ENCODE measurements around the gene FSTL1.

Gene FSTL1, protein sequence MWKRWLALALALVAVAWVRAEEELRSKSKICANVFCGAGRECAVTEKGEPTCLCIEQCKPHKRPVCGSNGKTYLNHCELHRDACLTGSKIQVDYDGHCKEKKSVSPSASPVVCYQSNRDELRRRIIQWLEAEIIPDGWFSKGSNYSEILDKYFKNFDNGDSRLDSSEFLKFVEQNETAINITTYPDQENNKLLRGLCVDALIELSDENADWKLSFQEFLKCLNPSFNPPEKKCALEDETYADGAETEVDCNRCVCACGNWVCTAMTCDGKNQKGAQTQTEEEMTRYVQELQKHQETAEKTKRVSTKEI

DNA sequence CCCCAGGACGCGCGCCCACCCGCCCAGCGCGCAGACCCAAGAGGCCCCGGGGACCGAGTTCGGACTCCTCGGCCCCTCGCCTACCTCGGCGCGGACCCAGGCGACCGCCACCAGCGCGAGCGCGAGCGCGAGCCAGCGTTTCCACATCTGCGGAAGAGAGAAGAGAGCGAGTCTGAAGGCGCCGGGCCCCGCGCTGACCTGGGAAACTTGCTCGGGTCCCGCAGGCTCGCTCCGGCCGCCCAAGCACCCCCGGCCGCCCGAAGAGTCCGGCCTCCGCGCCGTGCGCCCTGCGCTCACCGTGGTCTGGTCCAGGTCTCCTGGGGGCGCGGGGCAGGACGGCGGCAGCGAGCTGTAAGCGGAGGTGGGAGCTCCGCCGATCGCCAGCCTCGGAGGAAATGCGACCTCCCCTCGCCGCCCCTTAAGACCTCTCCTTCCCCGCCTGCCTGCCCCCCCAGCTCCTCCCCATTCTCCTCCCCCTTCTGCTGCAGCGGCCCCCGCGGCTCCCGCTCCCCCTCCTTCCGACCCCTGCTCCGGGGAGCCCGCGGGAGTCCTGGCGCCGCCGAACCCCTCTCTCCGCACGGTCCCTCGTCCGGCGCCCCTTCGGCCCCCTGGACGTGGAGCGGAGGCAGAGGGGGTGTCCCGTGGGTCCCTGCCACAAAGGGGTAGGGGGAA lies at the start of gene FSTL1:
Gene FSTL1, minus strand, starts transcription at position 393 of the 672 bp plus-strand sequence. Its CDS starts 246 bp downstream, at position 147.
- DNase-seq, result peak; percentile 27

DNA sequence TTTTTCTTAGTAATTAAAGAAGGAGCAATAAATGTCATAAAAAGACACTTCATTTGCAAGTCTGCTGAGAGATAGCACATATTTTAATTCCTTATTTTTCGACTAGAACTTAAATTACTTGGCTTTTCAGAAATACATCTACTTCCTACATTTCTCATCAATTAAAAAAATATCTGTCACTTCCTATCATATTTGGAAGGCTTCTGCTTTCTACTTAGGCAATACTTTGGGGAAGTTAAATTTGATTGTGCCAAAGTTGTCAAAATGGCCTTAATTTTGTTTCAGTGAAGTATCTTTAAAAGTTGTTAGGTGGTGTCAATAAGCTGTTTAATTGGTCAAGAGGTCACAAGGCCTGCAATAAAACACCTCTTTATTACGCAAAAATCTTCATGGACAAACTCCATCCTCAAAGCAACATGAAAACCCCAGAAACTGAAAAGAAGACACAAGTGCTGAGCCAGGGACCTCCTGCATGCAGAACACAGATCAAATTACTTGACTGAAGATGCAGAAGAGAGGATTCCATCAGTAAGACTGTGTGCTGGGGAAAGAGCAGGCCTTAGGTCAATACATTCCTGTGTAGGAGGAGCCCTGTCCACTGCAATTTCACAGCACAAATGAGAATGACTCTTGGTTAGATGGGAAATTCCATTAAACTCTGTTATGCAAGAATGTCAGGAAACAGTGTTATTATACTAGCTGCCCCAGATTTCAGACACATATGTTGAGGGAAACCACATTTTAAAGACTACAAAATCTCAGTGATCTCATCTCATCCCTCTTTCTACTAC lies 48.0 kb upstream of the FSTL1 start:
- DNase-seq, result no peak

DNA sequence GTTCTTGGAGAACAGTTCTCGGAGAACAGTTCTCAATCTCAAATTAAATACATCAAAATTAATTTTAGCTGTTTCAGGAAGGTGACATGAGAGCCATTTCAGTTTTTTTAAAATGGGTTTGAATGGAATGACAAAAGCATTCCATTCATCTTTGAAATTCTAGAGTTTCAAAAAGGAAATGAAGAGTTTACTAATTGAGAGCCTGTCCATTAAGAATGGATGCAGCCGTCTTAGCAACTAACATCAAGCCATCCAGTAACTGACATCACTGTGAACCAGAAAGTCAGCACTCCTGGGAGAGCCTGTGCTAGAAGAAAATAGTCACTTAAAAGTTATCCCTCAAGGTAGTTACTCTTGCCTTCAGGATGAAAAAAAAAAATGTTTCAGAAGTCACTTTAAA lies 47.0 kb upstream of the FSTL1 start:
- no peak for DNase-seq

DNA sequence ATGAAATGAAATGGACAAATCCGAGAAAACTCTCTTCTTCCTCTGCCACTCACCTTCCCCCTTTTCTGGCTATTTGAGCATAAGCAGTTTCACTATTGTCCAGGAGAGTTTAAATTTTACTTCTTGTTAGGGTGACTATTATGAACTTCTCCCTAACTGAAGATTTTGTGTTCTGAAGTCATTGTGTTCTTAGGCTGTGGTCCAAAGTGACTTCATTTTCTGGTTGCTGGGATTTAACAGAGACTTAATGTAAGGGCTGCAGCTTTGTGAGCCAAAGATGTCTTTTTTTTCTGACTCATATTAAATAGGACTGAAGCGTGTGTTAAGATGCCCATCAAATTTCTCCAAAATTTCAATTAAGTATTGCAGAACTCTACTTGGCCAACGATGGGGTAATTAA lies 46.5 kb upstream of the FSTL1 start:
- no peak for DNase-seq

DNA sequence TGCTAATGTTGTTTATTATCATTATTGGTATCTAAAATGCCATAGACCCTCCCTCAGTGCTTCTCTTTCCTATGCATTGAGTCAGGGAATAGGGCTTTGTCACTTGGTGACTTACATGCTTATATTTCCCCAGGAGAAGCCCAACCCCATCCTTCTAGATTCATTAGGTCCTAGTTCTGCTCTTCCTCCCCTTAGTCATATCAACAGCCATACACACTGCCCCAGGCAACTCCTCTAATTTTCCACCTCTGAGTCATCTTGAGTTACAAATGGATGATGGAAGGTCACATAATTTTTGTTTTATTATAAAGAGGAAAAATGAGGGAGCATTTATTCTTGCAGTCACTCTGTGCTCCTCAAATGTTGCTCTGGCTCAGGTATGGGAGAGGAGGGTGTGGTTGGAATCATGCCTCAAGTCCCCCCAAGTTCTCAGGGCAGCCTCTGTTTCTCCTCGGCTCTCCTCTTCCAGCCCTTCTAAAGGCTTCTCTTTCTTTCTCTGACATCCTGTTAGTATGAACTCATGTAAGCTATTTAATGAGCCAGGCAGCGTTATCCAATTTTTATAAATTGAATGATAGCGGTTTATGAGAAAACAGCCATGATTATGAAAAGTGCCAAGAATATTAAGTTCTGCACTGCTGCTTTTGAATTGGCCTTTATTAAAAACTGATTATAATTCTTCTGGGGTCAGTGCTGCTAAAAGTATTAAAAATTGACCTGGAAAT lies 45.6 kb upstream of the FSTL1 start:
- no peak for DNase-seq

DNA sequence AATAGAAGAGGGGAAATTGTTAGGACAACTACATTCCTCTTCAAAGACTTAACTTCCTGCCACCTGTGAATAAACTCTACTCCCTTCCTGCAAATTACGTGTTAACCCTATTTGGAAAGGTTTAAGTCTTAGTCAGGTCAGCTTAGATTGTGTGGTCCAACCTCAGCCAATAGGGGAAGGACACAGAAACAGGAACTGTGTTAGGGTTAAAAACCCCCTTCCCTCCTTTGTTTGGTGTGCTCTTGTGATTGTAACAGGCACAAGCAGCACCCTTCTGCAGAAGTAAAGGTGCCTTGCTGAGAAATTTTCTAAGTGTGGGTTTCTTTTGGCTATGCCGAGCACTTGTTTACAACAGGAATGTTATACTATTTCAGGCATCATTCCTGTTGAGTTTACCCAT lies 45.0 kb upstream of the FSTL1 start:
- no peak for DNase-seq

DNA sequence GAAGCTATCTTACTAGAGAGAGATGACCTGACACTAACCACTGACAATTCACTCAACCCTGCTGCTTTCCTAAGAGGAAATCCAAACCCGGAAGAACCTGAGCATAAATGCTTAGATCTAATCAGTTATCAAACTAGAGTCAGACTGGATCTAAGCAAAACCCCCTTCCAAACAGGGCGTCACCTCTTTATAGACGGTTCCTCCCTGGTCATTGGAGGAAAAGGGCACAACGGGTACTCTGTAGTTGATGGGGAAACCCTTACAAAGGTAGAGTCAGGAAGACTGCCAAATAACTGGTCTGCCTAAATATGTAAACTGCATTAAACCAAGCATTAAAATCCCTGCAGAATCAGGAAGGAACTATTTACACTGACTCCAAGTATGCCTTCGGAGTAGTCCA lies 41.3 kb upstream of the FSTL1 start:
- DNase-seq, result no peak

DNA sequence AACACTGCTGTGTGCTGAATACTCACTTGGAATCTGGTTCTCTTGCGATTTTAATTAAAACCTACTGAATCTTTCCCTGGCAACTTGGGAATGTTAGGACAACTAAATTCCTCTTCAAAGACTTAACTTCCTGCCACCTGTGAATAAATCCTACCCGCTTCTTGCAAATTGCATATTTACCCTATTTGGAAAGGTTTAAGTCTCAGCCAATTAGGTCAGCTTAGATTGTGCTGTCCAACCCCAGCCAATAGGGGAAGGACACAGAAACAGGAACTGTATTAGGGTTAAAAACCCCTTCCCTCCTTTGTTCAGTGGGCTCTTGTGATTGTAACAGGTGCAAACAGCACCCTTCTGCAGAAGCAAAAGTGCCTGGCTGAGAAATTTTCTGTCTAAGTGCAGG lies 38.6 kb upstream of the FSTL1 start:
- DNase-seq, result no peak

DNA sequence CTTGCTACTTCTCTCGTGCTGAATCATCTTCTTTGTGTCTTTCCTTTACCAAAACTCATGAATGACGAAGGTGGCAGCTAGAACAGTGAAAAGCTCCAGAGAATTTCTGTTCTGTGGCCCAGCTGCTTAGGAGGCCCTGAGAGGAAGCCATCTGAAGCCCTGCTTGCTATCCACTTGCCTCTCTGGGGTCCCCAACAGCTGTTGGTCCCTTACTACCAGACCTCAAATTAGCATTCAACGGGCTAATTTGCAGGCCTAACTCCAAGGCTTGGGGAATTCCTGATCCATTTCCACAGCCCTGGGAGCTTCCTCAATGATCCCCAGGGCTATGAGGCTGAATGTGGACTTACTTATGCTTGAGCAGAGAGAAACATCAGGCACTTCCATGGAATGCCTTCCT lies 37.5 kb upstream of the FSTL1 start:
- DNase-seq, result no peak

DNA sequence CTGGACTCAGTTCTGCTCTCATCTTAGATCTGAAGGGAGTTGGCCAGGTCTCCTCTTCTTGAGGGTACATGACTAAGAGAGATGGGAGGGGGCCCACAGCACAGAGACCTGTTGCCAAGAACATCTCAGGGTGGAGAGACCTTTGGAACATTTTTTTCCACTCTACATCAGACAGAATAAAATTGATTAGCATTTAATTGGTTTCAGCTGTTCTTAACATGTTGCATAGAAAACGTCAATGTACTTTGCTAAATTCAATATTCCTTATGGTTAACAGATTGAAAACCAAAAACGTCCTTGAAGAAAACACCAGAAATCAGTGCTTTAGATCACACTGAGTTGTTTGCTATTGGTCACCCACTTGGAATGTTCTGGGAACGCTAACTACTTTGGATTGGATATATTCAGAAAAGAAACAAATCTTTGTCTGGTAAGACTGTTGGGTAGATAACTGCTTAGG lies 36.4 kb upstream of the FSTL1 start:
- DNase-seq, result no peak

DNA sequence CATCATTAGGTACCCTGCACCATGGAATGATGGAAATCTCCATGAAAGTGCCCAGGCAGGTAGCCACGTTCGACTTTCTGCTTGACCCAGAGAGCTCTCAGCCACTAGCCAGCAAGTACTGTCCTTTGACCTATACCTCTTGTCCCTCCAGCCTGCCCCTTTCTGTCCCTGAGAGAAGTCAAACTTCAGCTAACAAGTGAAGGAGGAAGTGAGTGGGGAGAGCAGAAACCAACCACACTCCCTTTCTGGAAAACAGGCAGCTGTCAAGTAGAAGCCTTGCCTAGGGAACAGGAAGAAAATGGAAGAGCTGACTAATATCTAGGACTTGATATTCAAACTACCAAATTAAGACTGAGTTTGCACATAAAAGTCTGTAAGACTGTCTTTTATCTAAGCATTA lies 30.3 kb upstream of the FSTL1 start:
- DNase-seq, result no peak

DNA sequence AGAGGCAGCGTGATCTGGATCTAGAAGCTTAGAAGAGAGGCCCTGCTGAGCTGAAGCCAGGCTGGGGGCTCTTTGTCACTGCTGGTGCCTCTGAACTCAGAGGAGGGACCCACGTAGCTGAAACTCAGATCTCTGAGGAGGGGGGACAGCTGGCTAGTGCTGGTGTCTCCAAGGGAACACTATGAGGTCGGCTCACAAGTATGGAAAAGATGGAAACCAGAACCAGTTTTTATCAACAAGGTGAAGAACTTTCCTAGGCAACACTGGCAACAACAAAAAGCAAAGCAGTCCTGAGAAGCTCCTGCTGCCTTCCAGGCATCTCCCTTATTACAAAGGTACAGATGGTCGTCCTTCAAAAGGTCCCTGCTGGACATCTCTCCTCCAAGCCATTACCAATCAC lies 27.0 kb upstream of the FSTL1 start:
- no peak for DNase-seq

DNA sequence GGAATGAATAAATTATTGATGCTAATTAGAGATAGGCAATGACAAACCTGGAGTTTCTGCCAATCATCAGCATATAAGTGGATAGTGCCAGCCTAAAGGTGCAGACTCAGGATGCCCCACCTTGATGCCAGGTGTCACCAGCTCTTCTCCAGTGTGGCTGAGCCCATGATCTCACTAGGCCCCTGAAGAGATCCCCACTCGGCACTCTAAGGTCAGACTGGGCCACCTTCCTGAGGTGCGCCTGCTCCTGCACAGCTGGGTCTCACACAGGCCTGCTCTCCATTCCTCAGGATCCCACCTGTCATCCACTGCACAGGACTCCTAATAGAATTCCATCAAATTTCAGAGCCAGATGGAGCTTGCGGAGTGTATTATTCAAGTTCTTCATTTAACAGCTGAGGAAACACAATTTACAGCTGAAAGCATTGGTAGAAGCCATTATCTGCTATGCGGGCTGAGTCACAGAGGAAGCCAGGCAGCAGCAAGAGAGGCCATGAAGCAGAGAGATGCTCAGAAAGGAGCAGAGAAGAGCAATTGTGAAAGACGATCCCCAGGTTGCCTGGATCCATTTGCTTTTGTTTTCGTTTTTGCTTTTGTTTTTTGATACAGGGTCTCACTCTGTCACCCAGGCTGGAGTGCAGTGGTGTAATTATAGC lies 25.1 kb upstream of the FSTL1 start:
- DNase-seq, result no peak

DNA sequence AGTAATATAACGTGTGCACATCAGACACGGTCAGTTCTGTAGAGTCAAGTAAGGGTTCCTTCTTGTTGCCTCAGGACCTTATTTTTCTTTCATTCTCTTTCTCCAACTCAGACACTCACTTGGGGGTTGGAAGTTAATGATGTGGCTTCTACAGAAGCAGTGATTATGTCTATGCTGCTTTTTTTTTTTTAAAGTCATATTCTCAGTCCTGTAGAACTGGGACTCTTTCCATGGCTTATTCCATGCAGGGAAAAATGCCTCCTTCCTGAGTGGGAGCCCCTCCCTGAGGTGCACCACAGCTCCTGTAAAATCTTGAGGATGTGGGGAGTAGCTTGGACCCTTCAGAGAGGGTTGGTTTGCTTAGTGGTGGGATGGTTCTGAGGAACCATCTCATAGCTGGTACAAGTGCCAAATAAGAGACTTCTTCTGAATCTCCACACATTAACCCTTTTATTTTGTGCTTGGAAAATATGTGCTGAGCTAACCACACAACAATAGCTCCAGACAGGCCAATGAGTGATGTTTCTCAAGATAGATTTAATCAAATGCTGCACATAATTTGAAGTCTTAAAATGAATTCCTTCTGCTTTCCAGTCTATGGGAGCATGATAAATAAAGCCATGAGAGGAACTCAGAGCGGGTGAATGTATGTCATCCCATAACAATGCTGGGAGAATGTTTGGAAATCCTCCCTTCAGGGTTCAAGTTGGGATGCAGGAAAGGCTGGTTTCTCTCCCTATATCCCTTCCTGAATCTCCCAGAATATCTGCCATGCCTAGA lies 23.3 kb upstream of the FSTL1 start:
- no peak for DNase-seq

DNA sequence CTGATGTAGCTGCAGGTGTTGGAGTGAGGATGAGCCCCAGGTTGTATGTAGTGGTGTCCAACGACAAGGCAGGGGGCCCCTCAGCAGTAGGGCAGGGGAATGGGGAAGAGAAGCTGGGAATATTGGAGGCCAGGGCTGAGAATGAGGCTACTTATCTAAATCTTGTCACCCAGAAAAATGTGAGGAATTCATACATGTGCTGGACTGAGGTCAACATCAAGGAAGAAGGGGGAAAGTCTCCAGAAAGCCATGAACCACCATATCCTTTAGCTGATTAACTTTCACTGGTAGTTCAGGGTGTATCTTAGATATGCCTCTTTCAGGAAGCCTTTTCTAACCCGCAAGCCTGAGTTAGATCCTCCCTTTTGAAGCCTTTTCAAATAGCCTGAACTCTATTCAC lies 22.6 kb upstream of the FSTL1 start:
- DNase-seq, result no peak

DNA sequence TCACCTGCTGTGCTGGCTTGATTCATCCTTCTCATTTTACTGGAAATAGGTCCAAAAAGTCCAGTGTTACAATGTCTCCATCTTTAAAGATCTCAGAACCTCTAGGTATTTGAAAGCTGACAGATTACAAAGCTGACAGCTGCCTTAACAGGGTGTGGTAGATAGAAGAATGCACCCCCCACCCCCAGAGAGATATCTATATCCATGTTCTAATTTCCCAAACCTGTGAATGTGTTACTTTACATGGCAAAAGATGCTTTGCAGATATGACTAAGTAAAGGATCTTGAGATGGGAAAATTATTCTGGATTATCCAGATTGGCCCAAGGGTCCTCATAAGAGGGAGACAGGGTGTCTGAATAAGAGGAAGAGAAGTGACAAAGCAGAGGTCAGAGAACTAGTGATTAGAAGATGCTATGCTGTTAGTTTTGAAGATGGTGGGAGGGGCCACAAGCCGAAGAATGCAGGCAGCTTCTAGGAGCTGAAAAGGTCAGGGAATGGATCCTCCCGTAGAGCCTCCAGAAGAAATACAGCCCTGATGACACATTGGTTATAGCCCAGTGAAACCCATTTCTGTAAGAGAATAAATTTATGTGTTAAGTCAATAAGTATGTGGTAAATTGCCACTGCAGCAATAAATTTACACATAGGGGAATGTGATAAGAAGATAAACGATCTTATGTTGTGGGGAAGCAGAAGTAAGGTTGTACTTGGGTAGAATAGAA lies 21.5 kb upstream of the FSTL1 start:
- DNase-seq, result no peak

DNA sequence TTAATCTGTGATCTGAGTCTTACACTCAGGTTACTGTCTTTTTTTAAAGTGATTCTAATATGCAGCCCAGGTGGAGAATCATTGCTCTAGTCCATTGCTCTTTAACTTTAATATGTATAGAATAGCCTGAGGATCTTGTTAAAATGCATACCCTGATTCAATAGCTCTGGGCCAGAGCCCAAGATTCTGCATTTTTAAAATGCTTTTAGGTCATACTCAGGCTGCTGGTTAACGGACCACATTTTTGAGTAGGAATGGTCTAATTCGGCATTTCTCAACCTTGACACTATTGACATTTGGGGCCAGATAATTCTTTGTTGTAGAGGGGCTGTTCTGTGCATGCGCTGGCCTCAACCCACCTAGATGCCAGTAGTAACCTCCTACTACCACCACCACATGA lies 20.9 kb upstream of the FSTL1 start:
- DNase-seq, result no peak

DNA sequence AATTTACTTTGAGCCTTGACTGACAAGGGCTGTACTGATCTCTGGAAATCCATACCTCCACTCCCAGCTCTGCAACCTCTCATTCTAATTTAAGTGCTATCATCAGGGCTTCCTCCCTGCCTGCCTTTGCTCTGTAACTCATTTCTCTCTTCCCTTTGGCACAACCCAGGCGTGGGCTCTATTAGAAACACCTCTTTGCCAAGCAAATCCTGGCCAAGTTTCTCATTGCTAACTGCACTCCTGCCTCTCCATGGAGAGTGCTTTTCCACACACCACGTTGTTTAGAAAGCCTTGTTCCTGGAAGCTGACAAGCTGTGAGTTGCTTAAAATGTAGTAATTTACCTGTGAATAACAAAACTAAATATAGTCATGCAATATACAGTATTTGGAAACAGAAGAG lies 20.1 kb upstream of the FSTL1 start:
- DNase-seq, result no peak

DNA sequence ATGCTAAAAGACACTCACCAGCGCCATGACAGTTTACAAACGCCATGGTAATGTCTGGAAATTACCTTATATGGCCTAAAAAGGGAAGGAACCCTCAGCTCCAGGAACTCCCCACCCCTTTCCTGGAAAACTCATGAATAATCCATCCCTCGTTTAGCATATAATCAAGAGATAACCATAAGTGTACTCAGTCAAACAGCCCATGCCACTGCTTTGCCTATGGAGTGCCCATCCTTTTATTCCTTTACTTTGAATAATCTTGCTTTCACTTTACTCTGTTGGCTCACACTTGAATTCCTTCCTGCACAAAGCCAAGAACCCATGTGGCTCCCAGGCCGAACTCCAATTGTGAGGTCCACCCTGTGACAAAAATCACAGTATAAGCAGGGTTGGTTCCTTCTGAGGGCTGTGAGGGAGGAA lies 19.1 kb upstream of the FSTL1 start:
- DNase-seq, result no peak

DNA sequence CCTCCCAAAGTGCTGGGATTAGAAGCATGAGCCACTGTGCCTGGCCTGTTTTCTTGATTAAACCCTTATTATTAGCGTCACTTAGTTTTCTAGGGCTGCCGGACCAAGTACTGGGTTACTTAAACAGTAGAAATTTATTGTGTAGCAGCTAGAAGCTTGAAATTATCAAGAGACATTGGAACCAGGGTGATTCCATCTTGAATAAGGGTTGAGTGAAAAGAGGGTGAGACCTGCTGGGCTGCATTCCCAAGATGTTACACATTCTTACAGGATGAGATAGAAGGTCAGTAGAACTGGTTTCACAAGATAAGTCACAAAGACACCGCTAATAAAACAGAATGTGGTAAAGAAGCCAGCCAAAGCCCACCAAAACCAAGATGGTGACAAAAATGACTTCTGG lies 18.6 kb upstream of the FSTL1 start:
- DNase-seq, result no peak

DNA sequence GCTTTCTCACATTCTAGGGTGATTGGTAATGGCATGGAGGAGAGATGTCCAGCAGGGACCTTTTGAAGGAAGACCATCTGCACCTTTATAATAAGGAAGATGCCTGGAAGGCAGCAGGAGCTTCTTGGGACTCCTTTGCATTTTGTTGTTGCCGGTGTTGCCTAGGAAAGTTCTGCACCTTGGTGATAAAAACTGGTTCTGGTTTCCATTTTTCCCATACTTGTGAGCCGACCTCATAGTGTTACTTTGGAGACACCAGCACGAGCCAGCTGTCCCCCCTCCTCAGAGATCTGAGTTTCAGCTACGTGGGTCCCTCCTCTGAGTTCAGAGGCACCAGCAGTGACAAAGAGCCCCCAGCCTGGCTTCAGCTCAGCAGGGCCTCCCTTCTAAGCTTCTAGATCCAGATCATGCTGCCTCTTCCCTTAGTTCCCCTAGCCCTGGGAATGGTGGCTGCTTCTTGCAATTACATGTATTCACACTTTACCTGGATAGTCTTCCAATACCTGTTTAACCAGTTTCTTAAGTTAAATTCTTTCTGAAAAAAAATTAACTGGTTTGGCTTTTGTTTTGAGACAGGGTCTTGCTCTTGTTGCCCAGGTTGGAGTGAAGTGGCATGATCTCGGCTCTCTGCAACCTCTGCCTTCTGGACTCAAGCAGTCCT lies 18.0 kb upstream of the FSTL1 start:
- DNase-seq, result no peak

All from hematopoietic multipotent progenitor cell treated with erythropoietin and hydrocortisone succinate and interleukin-3 and kit ligand, for 6 days (in vitro differentiated cells).